ENCODE measurements around the gene CAMK1D.

CAMK1D gene

GRCh38 chr10:12832096-12832495 lies 482.7 kb downstream of the CAMK1D start:
- TF ChIP-seq, protein P1, sequence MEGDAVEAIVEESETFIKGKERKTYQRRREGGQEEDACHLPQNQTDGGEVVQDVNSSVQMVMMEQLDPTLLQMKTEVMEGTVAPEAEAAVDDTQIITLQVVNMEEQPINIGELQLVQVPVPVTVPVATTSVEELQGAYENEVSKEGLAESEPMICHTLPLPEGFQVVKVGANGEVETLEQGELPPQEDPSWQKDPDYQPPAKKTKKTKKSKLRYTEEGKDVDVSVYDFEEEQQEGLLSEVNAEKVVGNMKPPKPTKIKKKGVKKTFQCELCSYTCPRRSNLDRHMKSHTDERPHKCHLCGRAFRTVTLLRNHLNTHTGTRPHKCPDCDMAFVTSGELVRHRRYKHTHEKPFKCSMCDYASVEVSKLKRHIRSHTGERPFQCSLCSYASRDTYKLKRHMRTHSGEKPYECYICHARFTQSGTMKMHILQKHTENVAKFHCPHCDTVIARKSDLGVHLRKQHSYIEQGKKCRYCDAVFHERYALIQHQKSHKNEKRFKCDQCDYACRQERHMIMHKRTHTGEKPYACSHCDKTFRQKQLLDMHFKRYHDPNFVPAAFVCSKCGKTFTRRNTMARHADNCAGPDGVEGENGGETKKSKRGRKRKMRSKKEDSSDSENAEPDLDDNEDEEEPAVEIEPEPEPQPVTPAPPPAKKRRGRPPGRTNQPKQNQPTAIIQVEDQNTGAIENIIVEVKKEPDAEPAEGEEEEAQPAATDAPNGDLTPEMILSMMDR (IDR thresholded peaks at IDR 0.05; ENCODE audit: low read depth, low read length) = no peak
- no peaks in the 10 kb centered on the region for H3K27me3 ChIP-seq (ENCODE audit: insufficient read depth, low read depth, severe bottlenecking)
- DNase-seq = no peak
- no peak overlapping the region for H3K4me3 ChIP-seq (ENCODE audit: low read depth, low read length)
- H3K9me3 ChIP-seq (ENCODE audit: severe bottlenecking) = no peaks in the 10 kb centered on the region
- no peak overlapping the region for H3K27ac ChIP-seq
- H3K36me3 ChIP-seq = no peaks in the 10 kb centered on the region

- TF ChIP-seq, protein P1 (IDR thresholded peaks at IDR 0.05; ENCODE audit: low read depth, low read length) = no peak
Observed at GRCh38 chr10:12833451-12833850, 484.1 kb downstream of the CAMK1D start.

DNA sequence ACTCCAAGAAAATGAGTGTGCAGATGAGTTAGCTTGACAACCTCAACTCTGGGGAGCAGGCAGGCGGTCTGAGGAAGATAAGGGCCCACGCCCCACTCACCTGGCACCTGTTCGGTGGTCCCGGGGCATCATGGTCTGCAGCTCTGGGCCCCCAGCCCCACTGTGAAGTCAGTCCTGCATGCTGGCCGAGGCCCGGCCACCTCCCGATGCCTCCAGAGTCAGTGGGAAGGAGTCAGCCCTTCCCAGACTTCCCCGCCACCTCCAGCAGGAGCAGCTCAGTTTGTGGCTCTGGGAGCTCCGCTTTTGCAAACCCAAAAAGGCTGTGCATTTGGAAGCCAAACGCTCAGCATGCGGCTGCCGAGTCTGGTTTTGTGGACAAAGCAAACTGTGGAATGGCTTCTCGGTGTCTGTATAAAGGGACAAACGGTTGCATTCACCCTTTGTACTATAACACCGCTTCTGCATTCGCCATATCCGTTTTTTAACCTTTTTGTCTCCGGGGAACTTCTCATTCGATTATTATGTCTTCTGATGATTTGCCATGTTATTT lies 484.8 kb downstream of the CAMK1D start:
- DNase-seq = no peak
- TF ChIP-seq, protein P1 (IDR thresholded peaks at IDR 0.05; ENCODE audit: low read depth, low read length) = no peak
- no peaks in the 10 kb centered on the region for H3K36me3 ChIP-seq
- no peak overlapping the region for H3K27ac ChIP-seq
- no peaks in the 10 kb centered on the region for H3K9me3 ChIP-seq (ENCODE audit: severe bottlenecking)
- H3K4me3 ChIP-seq (ENCODE audit: low read depth, low read length) = no peak overlapping the region
- no peaks in the 10 kb centered on the region for H3K27me3 ChIP-seq (ENCODE audit: insufficient read depth, low read depth, severe bottlenecking)

More at GRCh38 chr10:12833451-12833850, 484.1 kb downstream of the CAMK1D start:
- Histone ChIP-seq H3K27me3 (ENCODE audit: insufficient read depth, low read depth, severe bottlenecking) (no peaks in the 10 kb centered on the region), H3K36me3 (no peaks in the 10 kb centered on the region), H3K9me3 (ENCODE audit: severe bottlenecking) (no peaks in the 10 kb centered on the region), H3K4me3 (ENCODE audit: low read depth, low read length) (no peak overlapping the region), H3K27ac (no peak overlapping the region)
- DNase-seq = no peak

DNA sequence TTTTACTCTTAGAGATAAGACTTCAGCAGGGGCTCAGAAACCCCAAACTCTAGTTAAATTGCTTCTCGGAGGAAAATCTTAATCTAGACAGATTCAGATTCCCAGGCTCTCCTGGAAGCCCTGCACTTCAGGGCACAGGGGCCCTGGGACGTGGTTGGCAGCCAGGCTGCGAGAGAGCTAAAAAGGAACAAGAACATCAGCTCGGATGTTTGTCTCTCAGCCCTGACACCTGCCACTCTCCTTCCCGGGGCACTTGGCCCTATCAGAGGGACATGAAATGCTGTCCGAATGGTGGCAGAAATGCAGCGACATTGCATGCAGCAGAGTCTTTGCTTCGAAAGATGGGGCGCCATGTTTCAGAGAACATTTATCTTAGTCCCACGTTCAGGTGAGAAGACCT lies 485.4 kb downstream of the CAMK1D start:
- TF ChIP-seq, protein P1 (IDR thresholded peaks at IDR 0.05; ENCODE audit: low read depth, low read length) = no peak
- Histone ChIP-seq H3K27ac (no peak overlapping the region), H3K27me3 (ENCODE audit: insufficient read depth, low read depth, severe bottlenecking) (no peaks in the 10 kb centered on the region), H3K9me3 (ENCODE audit: severe bottlenecking) (no peaks in the 10 kb centered on the region), H3K36me3 (no peaks in the 10 kb centered on the region), H3K4me3 (ENCODE audit: low read depth, low read length) (no peak overlapping the region)
- no peak for DNase-seq

GRCh38 chr10:12835709-12836108 lies 486.4 kb downstream of the CAMK1D start:
- TF ChIP-seq, protein P1 (IDR thresholded peaks at IDR 0.05; ENCODE audit: low read depth, low read length) = no peak
- no peak overlapping the region for H3K27ac ChIP-seq
- H3K4me3 ChIP-seq (ENCODE audit: low read depth, low read length) = no peak overlapping the region
- no peak for DNase-seq
- H3K9me3 ChIP-seq (ENCODE audit: severe bottlenecking) = no peaks in the 10 kb centered on the region
- no peaks in the 10 kb centered on the region for H3K27me3 ChIP-seq (ENCODE audit: insufficient read depth, low read depth, severe bottlenecking)
- no peaks in the 10 kb centered on the region for H3K36me3 ChIP-seq

GRCh38 chr10:12838366-12838765 lies 489.0 kb downstream of the CAMK1D start:
- Histone ChIP-seq H3K27me3 (ENCODE audit: insufficient read depth, low read depth, severe bottlenecking) (no peaks in the 10 kb centered on the region), H3K27ac (no peak overlapping the region), H3K4me3 (ENCODE audit: low read depth, low read length) (no peak overlapping the region), H3K9me3 (ENCODE audit: severe bottlenecking) (no peaks in the 10 kb centered on the region), H3K36me3 (no peaks in the 10 kb centered on the region)
- TF ChIP-seq, protein P1 (IDR thresholded peaks at IDR 0.05; ENCODE audit: low read depth, low read length) = no peak
- DNase-seq = no peak

Measured in WERI-Rb-1 (cell line).